ENCODE measurements around the gene LDB3.
"Not testable (repeated sequence)": the region's sequence is repeated elsewhere in the genome, so short reads cannot be mapped to it uniquely, and the experiment has no call there.

The LDB3 gene

GRCh38 chr10:86734207-86734988 lies 66.1 kb downstream of the LDB3 start:
- DNase-seq = no peak

GRCh38 chr10:86735278-86735677 lies 67.0 kb downstream of the LDB3 start:
- DNase-seq = not testable (repeated sequence)

GRCh38 chr10:86742230-86742629 lies 73.9 kb downstream of the LDB3 start:
- no peak for DNase-seq

- no peak for DNase-seq
Observed at GRCh38 chr10:86744067-86744725, 75.9 kb downstream of the LDB3 start.

GRCh38 chr10:86747796-86748581 lies 79.7 kb downstream of the LDB3 start:
- no peak for DNase-seq

GRCh38 chr10:86749854-86750253 lies 81.5 kb downstream of the LDB3 start:
- DNase-seq = no peak

GRCh38 chr10:86751477-86751876 lies 83.2 kb downstream of the LDB3 start:
- DNase-seq = no peak

GRCh38 chr10:86752311-86752710 lies 84.0 kb downstream of the LDB3 start:
- DNase-seq = no peak

GRCh38 chr10:86753051-86753450 lies 84.7 kb downstream of the LDB3 start:
- no peak for DNase-seq

GRCh38 chr10:86753638-86754434 lies 85.5 kb downstream of the LDB3 start:
- no peak for DNase-seq

GRCh38 chr10:86755454-86755739 lies 87.1 kb downstream of the LDB3 start:
- no peak for DNase-seq

GRCh38 chr10:86755740-86756510 lies 87.6 kb downstream of the LDB3 start:
- DNase-seq = peak; percentile 86 to 90

- no peak for DNase-seq
Observed at GRCh38 chr10:86756511-86757112, 88.3 kb downstream of the LDB3 start, which contains the start of gene BMPR1A. BMPR1A (plus strand) TSS chr10:86756619; CDS start chr10:86876019, 119,400 bp downstream.

GRCh38 chr10:86757113-86757972 lies 89.0 kb downstream of the LDB3 start:
- no peak for DNase-seq

- DNase-seq = no peak
Observed at GRCh38 chr10:86758189-86759072, 90.1 kb downstream of the LDB3 start.

GRCh38 chr10:86759073-86759672 lies 90.9 kb downstream of the LDB3 start:
- no peak for DNase-seq

- no peak for DNase-seq
Observed at GRCh38 chr10:86763404-86763803, 95.1 kb downstream of the LDB3 start.

- DNase-seq = no peak
Observed at GRCh38 chr10:86765548-86765947, 97.2 kb downstream of the LDB3 start.

- no peak for DNase-seq
Observed at GRCh38 chr10:86768412-86769062, 100.2 kb downstream of the LDB3 start.

Data from CD4-positive, alpha-beta T cell treated with Interleukin-1 beta for 1 hour (primary cell).